OCI-LY7 (cell line): ENCODE results near the gene SATB2.

Source experiments
- EZH2phosphoT487 ChIP-seq: fragments of 200-600 bp; sonication (generic); IDR thresholded peaks from 2 replicates; pipeline ENCODE4 v1.6.1; 2018; ENCODE audit warnings: low read depth, borderline replicate concordance, mild to moderate bottlenecking, mixed run types, antibody characterized with exemption, low read length, moderate library complexity, mixed read lengths
- TF ChIP-seq, protein P1 (sequence below): fragments of 200-600 bp; sonication (generic); conservative IDR thresholded peaks from 2 replicates; pipeline ENCODE4 v1.5.1; 2014; ENCODE audit warnings: mild to moderate bottlenecking, antibody characterized with exemption, low read length, moderate library complexity, mixed read lengths

DNA sequence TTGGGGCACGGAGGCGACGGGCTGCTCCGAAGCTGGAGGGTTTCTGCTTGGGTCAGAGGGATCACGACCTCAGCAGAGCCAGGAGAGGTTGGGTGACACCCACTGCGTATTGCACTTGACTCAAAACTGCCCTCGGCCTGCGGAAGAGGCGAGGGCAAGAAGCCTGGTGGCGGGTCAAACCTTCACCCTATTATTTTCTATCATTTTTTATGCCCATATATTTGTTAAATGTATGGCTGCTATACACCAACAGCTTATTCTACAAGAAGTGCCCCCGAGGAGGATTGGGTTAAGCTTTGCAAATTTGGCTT lies 12.6 kb upstream of the SATB2 start:
- TF ChIP-seq, protein P1, sequence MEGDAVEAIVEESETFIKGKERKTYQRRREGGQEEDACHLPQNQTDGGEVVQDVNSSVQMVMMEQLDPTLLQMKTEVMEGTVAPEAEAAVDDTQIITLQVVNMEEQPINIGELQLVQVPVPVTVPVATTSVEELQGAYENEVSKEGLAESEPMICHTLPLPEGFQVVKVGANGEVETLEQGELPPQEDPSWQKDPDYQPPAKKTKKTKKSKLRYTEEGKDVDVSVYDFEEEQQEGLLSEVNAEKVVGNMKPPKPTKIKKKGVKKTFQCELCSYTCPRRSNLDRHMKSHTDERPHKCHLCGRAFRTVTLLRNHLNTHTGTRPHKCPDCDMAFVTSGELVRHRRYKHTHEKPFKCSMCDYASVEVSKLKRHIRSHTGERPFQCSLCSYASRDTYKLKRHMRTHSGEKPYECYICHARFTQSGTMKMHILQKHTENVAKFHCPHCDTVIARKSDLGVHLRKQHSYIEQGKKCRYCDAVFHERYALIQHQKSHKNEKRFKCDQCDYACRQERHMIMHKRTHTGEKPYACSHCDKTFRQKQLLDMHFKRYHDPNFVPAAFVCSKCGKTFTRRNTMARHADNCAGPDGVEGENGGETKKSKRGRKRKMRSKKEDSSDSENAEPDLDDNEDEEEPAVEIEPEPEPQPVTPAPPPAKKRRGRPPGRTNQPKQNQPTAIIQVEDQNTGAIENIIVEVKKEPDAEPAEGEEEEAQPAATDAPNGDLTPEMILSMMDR: no peak
- TF ChIP-seq EZH2phosphoT487: no peak
